Measurements from ENCODE around the gene CHRNB2.

The CHRNB2 gene

GRCh38 chr1:154611150-154611862 is 43.7 kb downstream of the CHRNB2 start:
- no peak for DNase-seq

DNA sequence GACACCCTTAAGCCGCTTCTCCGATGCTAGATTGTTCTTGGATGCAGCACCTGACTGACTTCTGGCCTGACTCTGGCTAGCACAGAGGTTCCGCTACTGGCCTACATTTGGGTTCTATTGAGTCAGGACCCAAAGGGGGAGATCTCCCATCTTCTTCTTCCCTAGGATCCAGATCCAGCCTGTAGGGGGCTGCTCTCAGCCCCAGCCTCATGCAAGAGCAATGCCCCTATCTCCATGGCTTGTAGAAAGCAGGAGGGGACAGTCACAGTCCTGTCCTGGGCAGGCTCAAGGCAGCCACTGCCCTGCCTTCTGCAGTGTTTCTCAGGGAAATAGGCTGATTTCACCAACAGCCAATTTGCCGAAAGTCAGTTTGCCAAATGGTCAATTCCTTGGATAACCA is 46.7 kb downstream of the CHRNB2 start:
- no peak for DNase-seq

DNA sequence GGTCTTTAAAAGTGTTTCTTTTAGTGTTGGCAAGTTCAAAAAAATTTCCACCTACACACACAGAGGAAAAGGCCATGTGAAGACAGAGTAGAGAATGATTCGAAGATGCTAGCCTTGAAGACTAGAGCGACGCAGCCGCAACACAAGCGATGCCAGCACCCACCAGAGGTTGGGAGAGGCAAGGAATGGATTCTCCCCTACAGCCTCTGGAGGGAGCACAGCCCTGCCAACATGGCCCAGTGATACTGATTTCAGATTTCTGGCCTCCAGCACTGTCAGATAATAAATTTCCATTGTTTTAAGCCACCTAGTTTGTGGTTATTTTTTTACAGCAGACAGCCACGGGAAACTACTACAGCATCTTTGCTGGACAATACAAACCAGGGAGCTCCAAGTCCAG is 47.3 kb downstream of the CHRNB2 start:
- DNase-seq = no peak

DNA sequence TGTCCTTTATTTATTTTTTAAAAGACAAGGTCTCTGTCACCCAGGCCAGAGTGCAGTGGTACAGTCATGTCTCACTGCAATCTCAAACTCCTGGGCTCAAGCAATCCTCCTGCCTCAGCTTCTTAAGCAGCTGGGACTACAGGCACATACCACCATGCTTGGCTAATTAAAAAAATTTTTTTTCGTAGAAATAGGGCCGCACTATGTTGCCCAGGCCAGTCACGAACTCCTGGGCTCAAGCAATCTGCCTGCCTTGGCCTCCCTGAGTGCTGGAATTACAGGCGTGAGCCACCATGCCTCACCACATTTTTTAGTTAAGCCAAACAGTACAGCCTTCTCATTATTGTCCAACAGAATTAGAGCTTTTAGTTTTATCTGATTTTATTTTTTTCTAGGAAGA is 47.8 kb downstream of the CHRNB2 start:
- DNase-seq = no peak

DNA sequence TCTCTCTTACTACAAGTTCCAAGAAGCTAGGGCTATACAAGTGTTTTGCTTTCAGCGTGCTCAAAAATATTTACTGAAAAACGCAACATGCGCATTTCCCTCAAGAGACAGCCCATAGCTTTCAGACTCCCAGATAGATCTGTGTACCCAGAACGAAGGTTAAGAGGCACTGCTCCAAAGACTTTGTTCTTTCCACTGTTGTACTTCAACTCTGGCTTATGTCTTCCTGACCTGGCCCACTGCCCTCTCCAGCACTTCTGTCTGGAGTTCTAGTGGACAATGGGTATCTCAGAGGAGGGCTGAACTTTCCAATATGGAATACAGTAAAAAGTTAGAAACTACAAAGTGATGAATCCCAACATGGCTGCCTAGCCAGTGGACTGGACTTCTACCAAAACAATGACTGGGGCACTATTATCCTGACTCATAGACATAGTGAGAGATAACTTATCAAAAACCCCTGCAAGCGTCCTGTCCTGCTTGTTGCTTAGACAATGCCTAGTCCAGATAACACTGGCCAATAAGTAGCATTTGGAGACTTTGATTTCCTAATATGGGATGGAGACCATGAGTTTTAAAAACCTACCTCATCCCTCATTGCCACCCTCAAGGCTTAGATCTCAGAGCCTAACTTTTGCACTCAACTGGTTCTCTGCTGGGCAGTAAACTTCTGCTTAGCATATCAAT is 49.2 kb downstream of the CHRNB2 start:
- no peak for DNase-seq

- no peak for DNase-seq
These were observed 51.8 kb downstream of the CHRNB2 start for GRCh38 chr1:154619181-154619948.

GRCh38 chr1:154620751-154621150 is 53.2 kb downstream of the CHRNB2 start:
- no peak for DNase-seq

DNA sequence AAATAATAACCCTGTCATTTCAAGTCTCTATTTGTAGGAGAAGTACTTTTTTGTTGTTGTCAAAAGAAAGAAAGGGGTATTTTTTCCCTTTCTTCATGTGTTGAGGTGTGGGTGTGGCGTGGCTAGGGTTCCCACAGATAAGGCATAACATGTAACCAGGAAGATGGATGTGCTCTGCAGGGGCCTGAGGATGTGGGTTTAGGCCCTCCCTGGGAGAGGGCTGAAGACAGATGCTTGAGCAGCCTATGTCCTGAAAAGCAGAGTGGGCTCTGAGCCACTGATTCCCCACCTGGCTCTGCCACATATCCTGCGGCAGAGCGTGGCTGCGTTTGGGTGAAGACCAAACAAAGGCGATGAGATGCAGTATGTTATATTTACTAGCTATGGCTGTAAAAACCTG is 54.3 kb downstream of the CHRNB2 start:
- no peak for DNase-seq

DNA sequence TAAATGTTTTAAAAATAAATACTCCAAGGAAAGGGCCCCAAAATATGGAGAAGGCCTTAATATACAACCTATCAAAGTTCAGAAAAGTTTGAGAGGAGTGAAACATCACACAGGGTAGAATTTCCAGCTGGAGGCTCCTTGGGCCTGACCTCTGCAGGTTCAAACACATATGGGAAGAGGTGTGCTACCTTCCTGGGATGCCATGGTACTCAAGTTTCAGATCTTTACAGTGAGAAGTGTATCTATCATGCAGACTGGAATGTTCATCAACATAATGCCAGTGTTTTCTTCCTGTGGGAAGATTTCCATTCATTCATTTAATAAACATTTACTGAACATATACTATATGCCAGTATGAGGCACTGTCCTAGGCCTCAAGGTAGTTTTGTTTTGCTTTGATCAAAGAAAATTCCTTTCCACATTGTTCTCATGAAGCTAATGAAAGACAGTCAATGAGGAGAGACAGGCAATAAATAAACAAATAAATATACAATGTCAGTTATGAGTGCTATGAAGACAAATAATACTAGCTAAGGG is 55.0 kb downstream of the CHRNB2 start:
- DNase-seq = no peak

DNA sequence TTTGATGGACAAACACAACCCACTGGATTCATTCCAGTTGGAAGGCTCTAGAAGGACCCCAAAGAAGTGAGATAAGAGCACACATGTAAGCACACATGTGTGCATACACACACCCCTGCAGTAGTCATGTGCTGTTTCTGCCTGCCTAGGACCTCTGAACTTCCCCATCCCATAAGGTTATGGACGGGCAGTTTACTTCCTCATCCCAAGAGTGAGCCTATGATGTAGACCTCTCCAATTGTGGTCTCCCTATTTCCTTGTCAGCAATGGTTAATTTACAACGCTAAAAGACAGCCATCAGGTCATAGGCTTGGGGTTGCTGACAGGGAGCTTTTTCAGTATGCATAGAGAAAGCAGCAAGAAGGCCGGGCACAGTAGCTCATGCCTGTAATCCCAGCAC is 55.8 kb downstream of the CHRNB2 start:
- no peak for DNase-seq

- no peak for DNase-seq
These were observed 57.4 kb downstream of the CHRNB2 start for GRCh38 chr1:154624746-154625643.

DNA sequence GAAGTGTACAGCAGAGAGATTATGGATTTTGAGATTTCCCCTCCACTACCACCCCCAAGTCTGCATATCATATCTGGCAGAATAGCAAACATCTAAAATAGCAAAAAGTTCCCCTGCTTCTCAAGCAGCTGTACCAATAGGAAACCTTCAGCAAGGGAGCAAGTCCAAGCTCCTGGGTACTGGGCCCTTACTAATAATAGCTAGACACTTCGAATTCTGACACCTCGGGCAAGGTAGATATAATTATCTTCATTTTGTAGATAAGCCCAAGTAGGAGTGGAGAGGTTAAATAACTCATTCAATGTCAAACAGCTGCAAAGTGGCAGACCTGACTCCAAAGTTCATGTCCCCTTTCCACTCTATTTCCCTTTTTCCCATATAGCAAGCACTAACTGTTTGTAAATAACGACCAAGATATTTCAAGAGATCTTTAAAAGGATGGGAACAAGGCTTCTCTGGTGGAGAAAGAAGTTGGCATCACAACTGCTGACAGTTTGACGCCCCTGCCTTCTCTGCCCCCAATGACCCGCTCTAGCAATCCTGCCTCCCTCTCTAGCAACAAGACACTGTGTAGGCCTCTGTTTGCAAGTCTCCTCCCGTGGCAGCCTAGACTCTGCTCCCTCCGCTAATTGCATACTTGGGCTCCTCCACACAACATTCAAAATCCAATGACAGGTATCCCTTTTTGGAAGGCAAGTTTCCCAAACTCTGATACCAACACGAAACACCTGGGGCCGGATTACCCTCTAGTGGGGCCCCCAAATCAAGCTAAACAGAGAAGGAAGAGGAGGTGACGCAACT is 59.1 kb downstream of the CHRNB2 start:
- DNase-seq = no peak

- DNase-seq = peak; percentile 87
These were observed 59.9 kb downstream of the CHRNB2 start for GRCh38 chr1:154627257-154628120.

DNA sequence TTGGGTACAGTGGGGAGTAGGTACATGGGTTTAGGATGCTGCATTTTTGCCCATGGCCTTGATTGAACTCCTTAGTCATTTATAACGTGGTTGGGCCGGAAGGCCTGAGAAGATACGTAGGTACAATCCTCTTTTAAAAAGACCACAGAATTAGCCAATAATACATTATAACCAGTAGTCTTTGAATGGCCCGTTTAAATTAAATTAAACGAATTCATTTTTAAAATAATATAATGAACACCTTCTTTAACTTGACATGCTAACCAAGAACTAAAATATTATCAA is 60.5 kb downstream of the CHRNB2 start:
- DNase-seq = no peak

DNA sequence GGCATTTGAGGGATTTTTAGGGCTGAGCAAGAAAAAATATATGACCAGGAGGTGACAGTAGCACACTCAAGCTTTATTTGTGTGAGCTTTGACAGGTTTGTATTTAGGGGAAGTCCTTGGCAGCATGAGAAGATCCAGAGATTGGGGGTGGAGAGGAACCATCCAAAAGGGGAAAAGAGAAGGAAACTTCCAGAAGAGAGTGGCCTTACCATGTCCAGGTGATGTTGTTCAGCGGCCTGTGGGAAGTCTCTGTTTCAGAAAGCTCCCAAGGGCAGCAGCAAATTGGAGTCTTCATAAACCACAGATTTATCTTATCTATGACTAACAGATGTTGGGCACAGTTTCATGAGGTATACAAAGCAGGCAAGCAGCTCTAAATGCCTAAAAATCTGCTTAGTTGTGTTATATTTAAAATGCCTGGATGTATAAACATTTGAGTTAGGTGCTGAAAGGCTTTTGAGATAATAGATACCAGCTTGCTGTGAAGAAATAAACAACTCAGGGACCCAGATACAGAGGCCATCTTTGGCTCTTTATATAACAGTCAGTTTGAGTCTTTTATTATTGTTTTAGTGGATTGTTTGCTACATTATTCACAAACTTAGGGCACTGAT is 61.6 kb downstream of the CHRNB2 start:
- no peak for DNase-seq

All from NCI-H774 (cell line).